ENCODE data around the gene TUSC2. TPM values are rescaled to one million over a fixed set of nuclear protein-coding genes. Genes with fewer than 3 reads are reported as not detected.

TUSC2 gene
- total RNA-seq, 4 donors from 2014 or later: 28.7 to 63.7 (median 42.3) TPM

- Histone ChIP-seq H3K27me3 (no peaks in the 10 kb centered on the region), H3K9me3 (no peaks in the 10 kb centered on the region), H3K27ac (no peak overlapping the region), H3K4me3 (replicated peaks in 1 of 3) (no peak overlapping the region), H3K36me3 (no peaks in the 10 kb centered on the region), H3K4me1 (peaks cover 33 to 41% of the 10 kb centered on the region in 2 donors)
- intact Hi-C loops (cut with DNase I): no loop called here
- no peak for DNase-seq
- 83 to 88% methylated on average over 6 to 8 of the region's 8 CpGs for WGBS, 2 donors
- TF ChIP-seq, protein P1, sequence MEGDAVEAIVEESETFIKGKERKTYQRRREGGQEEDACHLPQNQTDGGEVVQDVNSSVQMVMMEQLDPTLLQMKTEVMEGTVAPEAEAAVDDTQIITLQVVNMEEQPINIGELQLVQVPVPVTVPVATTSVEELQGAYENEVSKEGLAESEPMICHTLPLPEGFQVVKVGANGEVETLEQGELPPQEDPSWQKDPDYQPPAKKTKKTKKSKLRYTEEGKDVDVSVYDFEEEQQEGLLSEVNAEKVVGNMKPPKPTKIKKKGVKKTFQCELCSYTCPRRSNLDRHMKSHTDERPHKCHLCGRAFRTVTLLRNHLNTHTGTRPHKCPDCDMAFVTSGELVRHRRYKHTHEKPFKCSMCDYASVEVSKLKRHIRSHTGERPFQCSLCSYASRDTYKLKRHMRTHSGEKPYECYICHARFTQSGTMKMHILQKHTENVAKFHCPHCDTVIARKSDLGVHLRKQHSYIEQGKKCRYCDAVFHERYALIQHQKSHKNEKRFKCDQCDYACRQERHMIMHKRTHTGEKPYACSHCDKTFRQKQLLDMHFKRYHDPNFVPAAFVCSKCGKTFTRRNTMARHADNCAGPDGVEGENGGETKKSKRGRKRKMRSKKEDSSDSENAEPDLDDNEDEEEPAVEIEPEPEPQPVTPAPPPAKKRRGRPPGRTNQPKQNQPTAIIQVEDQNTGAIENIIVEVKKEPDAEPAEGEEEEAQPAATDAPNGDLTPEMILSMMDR (IDR thresholded peaks at IDR 0.05): no peak
- TF ChIP-seq POLR2A (IDR thresholded peaks at IDR 0.05): no peak
Observed at GRCh38 chr3:50295553-50296431, 32.2 kb downstream of the TUSC2 start.

DNA sequence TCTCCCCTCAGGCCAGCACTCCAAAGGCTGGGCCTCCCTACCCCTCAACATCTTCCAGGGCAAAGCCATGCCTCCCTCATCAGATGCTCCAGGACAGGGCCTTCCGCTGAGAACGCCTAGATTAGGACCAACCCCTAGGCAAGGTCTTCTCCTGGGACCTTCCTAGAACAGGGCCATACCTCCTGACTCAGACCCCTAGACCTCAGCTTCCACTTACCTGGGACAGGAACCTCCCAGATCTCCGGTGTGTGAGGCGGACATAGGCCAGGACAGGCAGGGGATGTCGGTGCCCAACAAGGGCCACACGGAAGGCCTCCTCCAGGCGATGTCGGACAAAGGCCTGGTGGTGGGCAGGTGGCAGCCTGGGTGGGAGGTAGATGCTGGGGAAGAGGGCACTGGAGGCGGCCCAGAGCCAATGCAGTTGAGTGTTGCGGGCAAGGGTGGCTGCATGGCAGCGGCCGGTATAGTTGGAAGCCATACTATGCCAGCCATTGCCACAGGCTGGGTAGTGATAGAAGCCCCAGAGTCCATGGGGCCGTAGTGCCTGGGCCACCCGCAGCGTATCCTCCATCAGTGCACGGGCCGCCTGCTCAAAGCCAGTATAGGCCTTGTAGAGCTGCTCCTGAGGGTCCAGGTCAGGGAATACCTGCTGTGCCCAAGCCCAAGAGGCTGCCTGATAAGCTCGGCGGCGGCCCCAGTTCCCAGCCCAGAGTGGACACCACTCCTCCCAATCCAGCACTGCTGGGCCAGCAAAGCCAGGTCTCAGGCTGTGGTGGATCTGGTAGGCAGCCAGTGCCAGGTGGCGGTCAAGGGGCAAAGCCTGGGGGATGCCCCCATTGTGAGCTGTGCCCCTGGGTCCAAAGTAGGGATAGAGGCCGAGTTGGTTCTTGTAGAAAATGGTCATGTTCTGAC lies 33.3 kb downstream of the TUSC2 start:
- no peak for DNase-seq
- H3K27ac ChIP-seq: no peak overlapping the region
- H3K27me3 ChIP-seq: no peaks in the 10 kb centered on the region
- no peaks in the 10 kb centered on the region for H3K9me3 ChIP-seq
- no peak for TF ChIP-seq POLR2A (IDR thresholded peaks at IDR 0.05)
- peaks cover 24 to 33% of the 10 kb centered on the region in 2 donors for H3K4me1 ChIP-seq
- 89 to 96% methylated on average over 11 to 17 of the region's 22 CpGs for WGBS, 2 donors
- H3K36me3 ChIP-seq: peaks cover 1 to 5% of the 10 kb centered on the region in 2 donors
- no peak overlapping the region for H3K4me3 ChIP-seq (replicated peaks in 1 of 3)
- intact Hi-C loops (cut with DNase I): loop anchor here (5.0 kb wide), 1 partner anchor 33 kb away; the partner anchor contains the start of gene TUSC2

DNA sequence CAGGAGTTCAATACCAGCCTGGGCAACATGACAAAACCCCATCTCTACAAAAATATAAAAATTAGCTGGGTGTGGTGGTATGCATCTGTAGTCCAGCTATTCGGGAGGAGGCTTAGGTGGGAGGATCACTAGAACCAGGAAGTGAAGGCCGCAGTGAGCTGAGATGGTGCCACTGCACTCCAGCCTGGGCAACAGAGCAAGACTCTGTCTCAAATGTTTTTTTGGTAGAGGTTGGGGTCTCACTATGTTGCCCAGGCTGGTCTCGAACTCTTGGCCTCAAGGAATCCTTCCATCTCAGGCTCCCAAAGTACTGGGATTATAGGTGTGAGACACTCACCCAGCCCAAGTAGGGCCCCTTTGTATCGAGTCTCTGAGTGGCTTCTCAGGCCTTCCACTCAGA lies 33.9 kb downstream of the TUSC2 start:
- no peak overlapping the region for H3K4me3 ChIP-seq (replicated peaks in 1 of 3)
- 85 to 93% methylated on average over 3 to 4 of the region's 4 CpGs for WGBS, 2 donors
- H3K36me3 ChIP-seq: peaks cover 8 to 11% of the 10 kb centered on the region in 2 donors
- TF ChIP-seq, protein P1 (IDR thresholded peaks at IDR 0.05): no peak
- TF ChIP-seq POLR2A (IDR thresholded peaks at IDR 0.05): no peak
- H3K9me3 ChIP-seq: no peaks in the 10 kb centered on the region
- no peak for DNase-seq
- intact Hi-C loops (cut with DNase I): loop anchor here (5.0 kb wide), 1 partner anchor 33 kb away; the partner anchor contains the start of gene TUSC2
- no peak overlapping the region for H3K27ac ChIP-seq
- H3K27me3 ChIP-seq: no peaks in the 10 kb centered on the region
- H3K4me1 ChIP-seq: peaks cover 23 to 32% of the 10 kb centered on the region in 2 donors

DNA sequence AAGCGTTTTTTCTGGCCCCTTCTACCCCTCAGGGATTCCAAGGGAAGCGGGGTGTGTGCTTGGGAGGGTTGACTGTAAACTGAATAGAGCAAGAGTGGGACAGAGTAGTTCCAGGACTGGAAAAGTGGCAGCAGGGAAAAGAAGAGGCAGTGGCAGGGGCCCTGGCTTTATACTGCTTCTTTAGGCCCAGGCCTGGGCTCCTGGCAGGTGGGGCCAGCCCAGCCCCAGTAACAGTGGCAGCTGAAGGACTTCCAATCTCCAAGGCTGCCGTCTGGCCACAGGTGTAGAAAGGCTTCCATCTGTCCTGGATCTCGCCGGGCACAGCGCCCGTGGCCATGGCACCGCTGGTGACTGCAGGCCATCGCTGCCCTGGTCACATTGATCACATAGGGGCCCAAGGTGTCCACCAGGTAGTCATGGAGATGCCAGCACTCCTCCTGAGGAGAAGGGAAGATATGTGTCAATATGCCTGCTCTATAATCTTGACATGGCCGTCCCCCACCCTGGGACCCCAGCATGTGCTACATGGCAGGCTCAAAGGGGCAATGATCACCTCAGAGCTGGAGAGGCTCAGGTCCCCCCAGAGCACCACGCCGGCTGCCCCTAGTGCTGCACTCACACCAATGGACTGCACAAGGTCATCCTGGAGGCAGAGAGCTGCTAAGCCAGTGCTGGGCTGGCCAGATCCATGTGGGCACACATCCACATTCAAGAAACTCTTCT lies 34.8 kb downstream of the TUSC2 start:
- no peak for DNase-seq
- 61 to 80% methylated on average over 5 to 12 of the region's 12 CpGs for WGBS, 2 donors
- TF ChIP-seq, protein P1 (IDR thresholded peaks at IDR 0.05): no peak
- TF ChIP-seq POLR2A (IDR thresholded peaks at IDR 0.05): no peak
- no peaks in the 10 kb centered on the region for H3K9me3 ChIP-seq
- H3K4me1 ChIP-seq: peaks cover 17 to 24% of the 10 kb centered on the region in 2 donors
- H3K4me3 ChIP-seq (replicated peaks in 1 of 3): no peak overlapping the region
- H3K27ac ChIP-seq: peak overlapping the region; percentile 20 to 75 (median 58)
- no peaks in the 10 kb centered on the region for H3K27me3 ChIP-seq
- peaks cover 16 to 20% of the 10 kb centered on the region in 2 donors for H3K36me3 ChIP-seq
- intact Hi-C loops (cut with DNase I): loop anchor here (5.0 kb wide), 1 partner anchor 34 kb away; the partner anchor contains the start of gene TUSC2

Data from thyroid gland (tissue), 4 donors.